HepG2 (cell line): ENCODE data around the gene DHX8. TPM values are rescaled to one million over a fixed set of nuclear protein-coding genes. Genes with fewer than 3 reads are reported as not detected.
A peak's percentile ranks its signal among the peaks of the same experiment; 100 is the strongest.

Experiments used
- CREBL2 ChIP-seq: sonication (generic); formaldehyde crosslinking; IDR thresholded peaks from 2 replicates; pipeline ENCODE4 v1.8.1; 2023; ENCODE audit warnings: missing genetic modification reagents, mild to moderate bottlenecking, borderline replicate concordance
- HNRNPH1 ChIP-seq: fragments of 200-400 bp; formaldehyde crosslinking; optimal IDR thresholded peaks from 2 replicates; pipeline ENCODE3; 2017; ENCODE audit warnings: mild to moderate bottlenecking, low read depth, low read length
- IKZF5 ChIP-seq: IDR thresholded peaks from 2 replicates; pipeline ENCODE4 v1.6.1; 2018; ENCODE audit warnings: missing genetic modification reagents, mild to moderate bottlenecking, missing compliant biosample characterization
- KLF15 ChIP-seq: sonication (generic); formaldehyde crosslinking; IDR thresholded peaks from 2 replicates; pipeline ENCODE4 v1.8.1; 2023; ENCODE audit warnings: borderline replicate concordance, mild to moderate bottlenecking, inconsistent platforms, missing genetic modification reagents, mixed read lengths
- PRDM15 ChIP-seq: sonication (generic); formaldehyde crosslinking; IDR thresholded peaks from 2 replicates; pipeline ENCODE4 v1.4.0; 2020; ENCODE audit warnings: missing genetic modification reagents
- TARDBP ChIP-seq: sonication (generic); formaldehyde crosslinking; IDR thresholded peaks from 2 replicates; pipeline ENCODE4 v1.8.0; 2022; ENCODE audit warnings: mild to moderate bottlenecking, missing genetic modification reagents
- ZFP1 ChIP-seq: IDR thresholded peaks from 2 replicates; pipeline ENCODE4 v1.6.1; 2016
- ZFP41 ChIP-seq: sonication (generic); formaldehyde crosslinking; IDR thresholded peaks from 2 replicates; pipeline ENCODE4 v1.4.0; 2020; ENCODE audit warnings: mild to moderate bottlenecking, missing genetic modification reagents, borderline replicate concordance
- ZFP82 ChIP-seq: sonication (generic); formaldehyde crosslinking; IDR thresholded peaks from 2 replicates; pipeline ENCODE4 v1.5.1; 2020; ENCODE audit warnings: mild to moderate bottlenecking, missing genetic modification reagents, borderline replicate concordance
- ZGPAT ChIP-seq: IDR thresholded peaks from 2 replicates; pipeline ENCODE4 v1.6.1; 2016; ENCODE audit warnings: mild to moderate bottlenecking
- ZNF367 ChIP-seq: sonication (generic); formaldehyde crosslinking; IDR thresholded peaks from 2 replicates; pipeline ENCODE4 v1.4.0; 2020; ENCODE audit warnings: missing genetic modification reagents, borderline replicate concordance
- ZNF616 ChIP-seq: sonication (generic); formaldehyde crosslinking; IDR thresholded peaks from 2 replicates; pipeline ENCODE4 v1.5.0; 2020; ENCODE audit warnings: low read depth, mild to moderate bottlenecking, missing genetic modification reagents
- ZNF713 ChIP-seq: sonication (generic); formaldehyde crosslinking; IDR thresholded peaks from 2 replicates; pipeline ENCODE4 v1.4.0; 2020; ENCODE audit warnings: mild to moderate bottlenecking, missing genetic modification reagents
- polyA plus RNA-seq, 8 experiments: library from polyadenylated mRNA; depleted of rRNA in 3 of 8; stranded (reverse) in 7 of 8; unstranded in 1 of 8; fragments of >200 nt; fragmentation: Illumina TruSeq in 4 of 8; extraction: Trizol in 4 of 8; gene quantifications; 2 replicates each; pipeline versions ENCODE4 v1.2.1 to v1.2.3, GENCODE V29; 2011 to 2016; ENCODE audit warnings: low read depth in 4 of 8, missing spikeins in 1 of 8, mixed read lengths in 1 of 8; ENCODE audit not compliant: insufficient read depth in 1 of 8
- total RNA-seq, 5 experiments: library from RNA; depleted of rRNA; stranded (reverse); fragments of >200 nt; fragmentation: Illumina TruSeq; extraction: Trizol; gene quantifications; 2 replicates each; pipeline ENCODE4 v1.2.3, GENCODE V29; 2016; ENCODE audit warnings: low read depth in 1 of 5
- TF ChIP-seq, protein P1 (sequence below): sonication (generic); formaldehyde crosslinking; IDR thresholded peaks from 2 replicates; pipeline ENCODE4 v1.4.0; 2020; ENCODE audit warnings: mild to moderate bottlenecking, missing genetic modification reagents

Gene DHX8
- total and polyA plus RNA-seq, 2 of the 13 experiments (the other 11 are each of a cell fraction or from before 2014, with no cell fraction given): 24.8 to 48.9 TPM

GRCh38 chr17:43536236-43536992 is 52.6 kb downstream of the DHX8 start (continued):
- TF ChIP-seq, protein P1, sequence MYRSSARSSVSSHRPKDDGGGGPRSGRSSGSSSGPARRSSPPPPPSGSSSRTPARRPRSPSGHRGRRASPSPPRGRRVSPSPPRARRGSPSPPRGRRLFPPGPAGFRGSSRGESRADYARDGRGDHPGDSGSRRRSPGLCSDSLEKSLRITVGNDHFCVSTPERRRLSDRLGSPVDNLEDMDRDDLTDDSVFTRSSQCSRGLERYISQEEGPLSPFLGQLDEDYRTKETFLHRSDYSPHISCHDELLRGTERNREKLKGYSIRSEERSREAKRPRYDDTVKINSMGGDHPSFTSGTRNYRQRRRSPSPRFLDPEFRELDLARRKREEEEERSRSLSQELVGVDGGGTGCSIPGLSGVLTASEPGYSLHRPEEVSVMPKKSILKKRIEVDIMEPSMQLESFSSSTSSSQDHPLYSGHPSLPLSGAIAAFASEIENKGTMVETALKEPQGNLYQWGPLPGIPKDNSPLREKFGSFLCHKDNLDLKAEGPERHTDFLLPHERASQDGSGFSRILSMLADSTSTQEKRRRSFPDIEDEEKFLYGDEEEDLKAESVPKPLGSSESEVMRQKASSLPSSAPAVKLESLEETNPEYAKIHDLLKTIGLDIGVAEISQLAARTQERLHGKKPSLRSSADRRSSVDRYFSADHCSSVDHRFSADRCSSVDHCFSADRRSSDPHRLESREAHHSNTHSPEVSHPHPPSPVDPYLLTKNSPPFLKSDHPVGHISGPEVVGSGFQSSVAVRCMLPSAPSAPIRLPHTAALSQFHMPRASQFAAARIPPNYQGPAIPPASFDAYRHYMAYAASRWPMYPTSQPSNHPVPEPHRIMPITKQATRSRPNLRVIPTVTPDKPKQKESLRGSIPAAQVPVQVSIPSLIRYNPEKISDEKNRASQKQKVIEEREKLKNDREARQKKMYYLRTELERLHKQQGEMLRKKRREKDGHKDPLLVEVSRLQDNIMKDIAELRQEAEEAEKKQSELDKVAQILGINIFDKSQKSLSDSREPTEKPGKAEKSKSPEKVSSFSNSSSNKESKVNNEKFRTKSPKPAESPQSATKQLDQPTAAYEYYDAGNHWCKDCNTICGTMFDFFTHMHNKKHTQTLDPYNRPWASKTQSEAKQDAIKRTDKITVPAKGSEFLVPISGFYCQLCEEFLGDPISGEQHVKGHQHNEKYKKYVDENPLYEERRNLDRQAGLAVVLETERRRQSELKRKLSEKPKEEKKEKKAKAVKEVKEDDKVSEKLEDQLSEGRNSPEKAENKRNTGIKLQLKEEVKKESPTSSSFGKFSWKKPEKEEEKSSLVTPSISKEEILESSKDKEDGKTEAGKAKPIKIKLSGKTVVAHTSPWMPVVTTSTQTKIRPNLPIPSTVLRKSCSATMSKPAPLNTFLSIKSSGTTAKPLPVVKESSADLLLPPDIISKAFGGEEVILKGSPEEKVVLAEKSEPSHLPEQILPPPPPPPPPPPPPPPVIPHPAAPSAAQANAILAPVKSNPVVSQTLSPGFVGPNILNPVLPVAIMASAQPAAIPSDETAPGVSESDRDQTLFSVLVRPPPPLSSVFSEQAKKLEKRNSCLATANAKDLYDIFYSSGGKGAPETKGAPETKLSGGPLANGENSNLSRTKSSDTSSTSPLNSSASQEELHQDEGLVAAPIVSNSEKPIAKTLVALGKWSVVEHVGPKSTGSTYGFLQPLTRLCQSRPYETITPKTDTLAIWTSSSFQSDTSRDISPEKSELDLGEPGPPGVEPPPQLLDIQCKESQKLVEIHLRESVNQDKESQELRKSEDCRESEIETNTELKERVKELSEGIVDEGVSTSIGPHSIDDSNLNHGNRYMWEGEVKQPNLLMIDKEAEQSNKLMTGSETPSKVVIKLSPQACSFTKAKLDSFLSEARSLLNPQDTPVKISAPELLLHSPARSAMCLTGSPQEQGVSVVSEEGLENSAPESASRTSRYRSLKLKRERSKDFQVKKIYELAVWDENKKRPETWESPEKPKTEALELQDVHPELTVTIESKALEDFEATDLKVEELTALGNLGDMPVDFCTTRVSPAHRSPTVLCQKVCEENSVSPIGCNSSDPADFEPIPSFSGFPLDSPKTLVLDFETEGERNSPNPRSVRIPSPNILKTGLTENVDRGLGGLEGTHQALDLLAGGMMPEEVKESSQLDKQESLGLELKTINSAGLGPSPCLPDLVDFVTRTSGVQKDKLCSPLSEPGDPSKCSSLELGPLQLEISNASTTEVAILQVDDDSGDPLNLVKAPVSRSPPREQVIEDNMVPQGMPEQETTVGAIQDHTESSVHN (CRISPR knock-in tag): no peak
- 0 out of 2 replicates have a peak, but pooled peaks have one; percentile 19 for TF ChIP-seq TARDBP (CRISPR knock-in tag)
- TF ChIP-seq PRDM15: no peak
- TF ChIP-seq HNRNPH1: no peak
- no peak for TF ChIP-seq CREBL2 (CRISPR knock-in tag)
- TF ChIP-seq ZFP1 (CRISPR knock-in tag): no peak
- TF ChIP-seq ZGPAT (CRISPR knock-in tag): 0 out of 2 replicates have a peak, but pooled peaks have one; percentile 21
- no peak for TF ChIP-seq ZFP82 (CRISPR knock-in tag)
- TF ChIP-seq ZNF616 (CRISPR knock-in tag): no peak
- no peak for TF ChIP-seq IKZF5 (CRISPR knock-in tag)
- no peak for TF ChIP-seq ZFP41
- TF ChIP-seq ZNF367 (CRISPR knock-in tag): no peak
- TF ChIP-seq ZNF713 (CRISPR knock-in tag): no peak
- no peak for TF ChIP-seq KLF15
